SK-MEL-5 (cell line): ENCODE measurements around the gene ATP5MK. TPM values are rescaled to one million over a fixed set of nuclear protein-coding genes. Genes with fewer than 3 reads are reported as not detected.
A peak's percentile ranks its signal among the peaks of the same experiment; 100 is the strongest.

Source experiments
- DNase-seq: peaks from one replicate; pipeline ENCODE4 v3.0.0-alpha.2; 2016; ENCODE audit warnings: low read depth, low spot score
- in situ Hi-C: cut with HindIII; loops from 2 replicates; pipeline ENCODE4 v1.10.0; 2016; ENCODE audit warnings: low sequenced_read_pairs, high pct_unique_total_duplicates, low pct_unique_long_range_greater_than_20kb
- total RNA-seq: library from RNA; depleted of rRNA; stranded (reverse); fragments of >200 nt; shearing (Covaris generic); gene quantifications from 2 replicates; pipeline ENCODE4 v1.2.3, GENCODE V29; 2014; rRNA removed

ATP5MK gene
- total RNA-seq, 1 experiment from 2014 or later = 420 TPM

DNA sequence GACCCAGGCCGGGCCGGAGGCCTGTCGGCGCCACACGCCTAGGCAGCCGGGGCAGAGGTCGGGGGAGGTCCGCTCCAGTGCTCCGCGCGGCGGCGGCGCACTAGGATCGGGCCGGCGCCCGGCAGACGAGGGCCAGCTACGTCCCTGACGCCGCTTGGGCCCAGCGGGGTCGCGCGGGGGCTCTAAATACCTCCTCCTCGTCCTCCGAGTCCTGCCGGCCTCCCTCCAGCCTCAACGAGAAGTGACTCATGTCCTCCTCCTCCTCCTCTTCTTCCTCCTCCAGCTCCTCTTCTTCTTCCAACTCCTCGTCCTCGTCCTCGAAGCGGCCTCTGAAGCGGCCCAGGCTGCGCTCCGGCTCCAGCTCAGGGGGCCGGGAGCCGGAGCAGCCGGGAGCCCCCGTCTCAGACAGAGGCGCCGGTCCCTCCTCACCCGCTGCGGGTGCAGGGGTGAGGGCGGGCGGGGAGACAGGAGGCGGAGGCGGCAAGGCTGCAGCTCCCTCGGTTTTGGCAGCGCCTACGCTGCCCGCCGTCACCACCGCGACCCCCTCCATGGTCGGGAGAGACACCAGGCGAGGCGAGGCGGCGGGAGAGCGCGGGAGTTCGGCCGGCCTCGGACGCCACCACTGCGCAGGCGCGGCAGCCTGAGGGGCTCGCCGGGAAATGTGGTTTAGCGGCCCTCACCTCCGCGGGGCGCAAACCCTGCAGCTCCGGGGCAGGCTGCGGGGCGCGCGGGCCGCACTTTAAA, 45.6 kb downstream of the ATP5MK start, which contains the start of gene PCGF6:
Gene PCGF6, minus strand, starts transcription at position 624 of the 744 bp plus-strand sequence. Its CDS starts 74 bp downstream, at position 550.
- in situ Hi-C loops = no loop called here
- peak; percentile 72 for DNase-seq

DNA sequence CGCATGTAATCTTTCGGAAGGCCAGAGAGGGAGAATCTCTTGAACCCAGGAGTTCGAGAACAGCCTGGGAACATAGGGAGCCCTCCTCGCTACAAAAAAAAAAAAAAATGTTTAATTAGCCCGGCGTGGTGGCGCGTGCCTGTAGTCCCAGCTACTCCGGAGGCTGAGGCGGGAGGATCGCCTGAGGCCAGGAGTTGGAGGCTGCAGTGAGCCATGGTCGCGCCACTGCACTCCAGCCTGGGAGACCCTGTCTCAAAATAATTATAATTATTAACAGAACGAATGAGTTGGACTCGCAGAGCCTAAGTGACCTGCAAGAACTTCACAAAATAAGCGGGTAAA, 46.1 kb downstream of the ATP5MK start:
- in situ Hi-C loops = no loop called here
- no peak for DNase-seq

Other genes with a start within 250 kb of the ATP5MK start
- 35.5 and 37.4 TPM in 2 replicates for gene NT5C2, start 203.2 kb downstream of the ATP5MK start, total RNA-seq
- 0.05 TPM in 1 of 2 replicates, not detected in the other for gene RPEL1, start 150.6 kb downstream of the ATP5MK start, total RNA-seq
- gene INA, start 119.3 kb downstream of the ATP5MK start, total RNA-seq = 0.37 and 0.56 TPM in 2 replicates
- gene PCGF6, start 45.3 kb downstream of the ATP5MK start, total RNA-seq = 9.1 and 9.3 TPM in 2 replicates
- gene TAF5, start 28.5 kb downstream of the ATP5MK start, total RNA-seq = 2.8 and 3.5 TPM in 2 replicates
- gene PDCD11, start 151 bp upstream of the ATP5MK start, total RNA-seq = 31.8 and 38.1 TPM in 2 replicates
- gene CALHM2, start 55.9 kb upstream of the ATP5MK start, total RNA-seq = not detected in 2 replicates
- gene CALHM1, start 62.4 kb upstream of the ATP5MK start, total RNA-seq = not detected in 2 replicates
- not detected in 2 replicates for gene CALHM3, start 82.8 kb upstream of the ATP5MK start, total RNA-seq
- gene NEURL1, start 97.2 kb upstream of the ATP5MK start, total RNA-seq = 0.58 TPM in 1 of 2 replicates, not detected in the other